ENCODE data around the gene ANTXR1. TPM values are rescaled to one million over a fixed set of nuclear protein-coding genes. Genes with fewer than 3 reads are reported as not detected.

Gene ANTXR1
- total RNA-seq, 2 donors from 2014 or later = 48.3 to 54.5 TPM

DNA sequence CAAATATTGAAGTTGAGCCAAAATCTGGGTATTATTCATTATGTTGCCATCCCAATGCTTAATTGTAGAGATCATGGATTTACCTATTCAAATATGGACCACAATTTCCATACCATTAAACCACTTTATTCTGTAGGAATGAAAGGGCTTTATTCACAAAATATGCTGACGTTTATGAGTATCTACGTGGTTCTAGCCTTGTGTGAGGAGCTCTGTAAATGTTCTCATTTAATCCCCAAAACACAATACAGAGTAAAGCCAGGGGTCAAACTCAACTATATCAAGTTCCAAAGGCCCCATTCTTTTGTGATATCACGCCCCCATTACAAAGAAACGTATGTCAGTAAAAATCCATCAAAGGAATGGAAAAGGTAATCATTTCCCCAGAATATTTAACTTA is 61.9 kb downstream of the ANTXR1 start:
- Histone ChIP-seq H3K36me3 (ENCODE audit: control insufficient read depth, insufficient read depth, low read length) (peaks cover 29% of the 10 kb centered on the region), H3K27ac (ENCODE audit: low read depth, low read length) (no peak overlapping the region), H3K9ac (ENCODE audit: extremely low read depth, low read length, poor library complexity, severe bottlenecking) (no peak overlapping the region), H3K9me3 (ENCODE audit: control insufficient read depth, low read length) (no peaks in the 10 kb centered on the region), H3K4me3 (ENCODE audit: low read length) (no peak overlapping the region), H3K27me3 (ENCODE audit: control insufficient read depth, insufficient read depth, low read length, poor library complexity, severe bottlenecking) (no peaks in the 10 kb centered on the region), H3K4me1 (ENCODE audit: control insufficient read depth, insufficient read depth, low read length) (no peaks in the 10 kb centered on the region)
- no peaks in the 10 kb centered on the region for H3K9me3 Mint-ChIP-seq
- no peak overlapping the region for H3K4me3 Mint-ChIP-seq
- TF ChIP-seq, protein P1, sequence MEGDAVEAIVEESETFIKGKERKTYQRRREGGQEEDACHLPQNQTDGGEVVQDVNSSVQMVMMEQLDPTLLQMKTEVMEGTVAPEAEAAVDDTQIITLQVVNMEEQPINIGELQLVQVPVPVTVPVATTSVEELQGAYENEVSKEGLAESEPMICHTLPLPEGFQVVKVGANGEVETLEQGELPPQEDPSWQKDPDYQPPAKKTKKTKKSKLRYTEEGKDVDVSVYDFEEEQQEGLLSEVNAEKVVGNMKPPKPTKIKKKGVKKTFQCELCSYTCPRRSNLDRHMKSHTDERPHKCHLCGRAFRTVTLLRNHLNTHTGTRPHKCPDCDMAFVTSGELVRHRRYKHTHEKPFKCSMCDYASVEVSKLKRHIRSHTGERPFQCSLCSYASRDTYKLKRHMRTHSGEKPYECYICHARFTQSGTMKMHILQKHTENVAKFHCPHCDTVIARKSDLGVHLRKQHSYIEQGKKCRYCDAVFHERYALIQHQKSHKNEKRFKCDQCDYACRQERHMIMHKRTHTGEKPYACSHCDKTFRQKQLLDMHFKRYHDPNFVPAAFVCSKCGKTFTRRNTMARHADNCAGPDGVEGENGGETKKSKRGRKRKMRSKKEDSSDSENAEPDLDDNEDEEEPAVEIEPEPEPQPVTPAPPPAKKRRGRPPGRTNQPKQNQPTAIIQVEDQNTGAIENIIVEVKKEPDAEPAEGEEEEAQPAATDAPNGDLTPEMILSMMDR (conservative IDR thresholded peaks at IDR 0.05) = no peak
- 95 to 100% methylated on average over 1 to 4 of the region's 4 CpGs for WGBS, 2 experiments (ENCODE audit: insufficient coverage in 1 of 2, insufficient read length in 1 of 2)
- peaks cover 29% of the 10 kb centered on the region for H3K36me3 Mint-ChIP-seq (ENCODE audit: low read depth)
- no peaks in the 10 kb centered on the region for H3K4me1 Mint-ChIP-seq
- no peaks in the 10 kb centered on the region for H3K27me3 Mint-ChIP-seq (ENCODE audit: insufficient read depth)
- no peak for DNase-seq
- no peak overlapping the region for H3K27ac Mint-ChIP-seq

DNA sequence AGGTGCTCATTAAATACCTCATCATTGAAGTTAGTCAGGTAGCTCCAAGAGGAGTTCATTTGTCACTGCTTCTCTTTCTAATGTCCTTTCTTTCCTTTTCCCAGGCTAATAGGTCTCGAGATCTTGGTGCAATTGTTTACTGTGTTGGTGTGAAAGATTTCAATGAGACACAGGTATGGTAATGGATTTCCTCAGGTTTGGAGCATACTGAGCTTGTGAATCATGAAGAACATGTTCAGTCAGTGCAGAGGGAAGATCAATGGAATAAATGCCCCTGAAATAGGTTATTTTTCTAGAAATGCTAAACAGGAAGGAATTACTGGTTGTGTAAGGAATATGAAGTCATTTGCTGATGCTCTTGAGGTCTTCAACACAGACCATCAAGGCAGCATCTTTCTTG is 62.5 kb downstream of the ANTXR1 start:
- no peaks in the 10 kb centered on the region for H3K27me3 Mint-ChIP-seq (ENCODE audit: insufficient read depth)
- H3K9me3 Mint-ChIP-seq = no peaks in the 10 kb centered on the region
- no peaks in the 10 kb centered on the region for H3K27me3 ChIP-seq (ENCODE audit: control insufficient read depth, insufficient read depth, low read length, poor library complexity, severe bottlenecking)
- no peak overlapping the region for H3K4me3 ChIP-seq (ENCODE audit: low read length)
- H3K4me1 ChIP-seq (ENCODE audit: control insufficient read depth, insufficient read depth, low read length) = no peaks in the 10 kb centered on the region
- H3K27ac ChIP-seq (ENCODE audit: low read depth, low read length) = no peak overlapping the region
- no peaks in the 10 kb centered on the region for H3K9me3 ChIP-seq (ENCODE audit: control insufficient read depth, low read length)
- H3K36me3 ChIP-seq (ENCODE audit: control insufficient read depth, insufficient read depth, low read length) = peaks cover 31% of the 10 kb centered on the region
- H3K4me3 Mint-ChIP-seq = no peak overlapping the region
- peaks cover 29% of the 10 kb centered on the region for H3K36me3 Mint-ChIP-seq (ENCODE audit: low read depth)
- H3K4me1 Mint-ChIP-seq = no peaks in the 10 kb centered on the region
- TF ChIP-seq, protein P1 (conservative IDR thresholded peaks at IDR 0.05) = no peak
- H3K9ac ChIP-seq (ENCODE audit: extremely low read depth, low read length, poor library complexity, severe bottlenecking) = no peak overlapping the region
- no peak for DNase-seq
- WGBS, 2 experiments (ENCODE audit: insufficient coverage in 1 of 2, insufficient read length in 1 of 2) = 94% methylated on average over 1 of the region's 1 CpG; no CpG with 5 or more reads in 1 of the 2 experiments
- no peak overlapping the region for H3K27ac Mint-ChIP-seq

DNA sequence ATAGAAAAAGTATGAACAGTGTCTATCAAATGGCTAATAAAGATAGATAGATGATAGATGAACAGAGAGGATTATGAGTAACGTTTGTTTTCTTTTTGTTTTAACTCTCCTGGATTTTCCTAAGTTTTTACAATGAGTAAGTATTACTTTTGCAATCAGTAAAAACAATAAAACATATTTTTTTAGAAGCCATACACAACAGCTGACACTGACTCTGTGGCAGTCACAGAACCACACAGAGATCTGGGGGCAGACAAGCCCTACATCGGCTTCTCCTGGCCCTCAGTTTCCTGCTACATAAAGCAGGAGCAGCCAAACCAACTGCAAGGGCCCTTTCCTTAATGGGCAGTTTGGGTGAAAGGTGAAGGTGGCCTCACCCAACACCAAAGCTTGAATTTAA is 63.6 kb downstream of the ANTXR1 start:
- H3K4me1 Mint-ChIP-seq = no peaks in the 10 kb centered on the region
- Histone ChIP-seq H3K27ac (ENCODE audit: low read depth, low read length) (no peak overlapping the region), H3K9me3 (ENCODE audit: control insufficient read depth, low read length) (no peaks in the 10 kb centered on the region), H3K4me3 (ENCODE audit: low read length) (no peak overlapping the region), H3K27me3 (ENCODE audit: control insufficient read depth, insufficient read depth, low read length, poor library complexity, severe bottlenecking) (no peaks in the 10 kb centered on the region), H3K4me1 (ENCODE audit: control insufficient read depth, insufficient read depth, low read length) (no peaks in the 10 kb centered on the region), H3K36me3 (ENCODE audit: control insufficient read depth, insufficient read depth, low read length) (peaks cover 30% of the 10 kb centered on the region), H3K9ac (ENCODE audit: extremely low read depth, low read length, poor library complexity, severe bottlenecking) (no peak overlapping the region)
- no peak overlapping the region for H3K27ac Mint-ChIP-seq
- H3K4me3 Mint-ChIP-seq = no peak overlapping the region
- DNase-seq = no peak
- WGBS, 2 experiments (ENCODE audit: insufficient coverage in 1 of 2, insufficient read length in 1 of 2) = 90 to 100% methylated on average over 1 to 2 of the region's 2 CpGs
- TF ChIP-seq, protein P1 (conservative IDR thresholded peaks at IDR 0.05) = no peak
- no peaks in the 10 kb centered on the region for H3K9me3 Mint-ChIP-seq
- H3K27me3 Mint-ChIP-seq (ENCODE audit: insufficient read depth) = no peaks in the 10 kb centered on the region
- H3K36me3 Mint-ChIP-seq (ENCODE audit: low read depth) = peaks cover 35% of the 10 kb centered on the region
